Measurements from ENCODE around the gene TMEM270.

Gene TMEM270, protein sequence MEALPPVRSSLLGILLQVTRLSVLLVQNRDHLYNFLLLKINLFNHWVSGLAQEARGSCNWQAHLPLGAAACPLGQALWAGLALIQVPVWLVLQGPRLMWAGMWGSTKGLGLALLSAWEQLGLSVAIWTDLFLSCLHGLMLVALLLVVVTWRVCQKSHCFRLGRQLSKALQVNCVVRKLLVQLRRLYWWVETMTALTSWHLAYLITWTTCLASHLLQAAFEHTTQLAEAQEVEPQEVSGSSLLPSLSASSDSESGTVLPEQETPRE

DNA sequence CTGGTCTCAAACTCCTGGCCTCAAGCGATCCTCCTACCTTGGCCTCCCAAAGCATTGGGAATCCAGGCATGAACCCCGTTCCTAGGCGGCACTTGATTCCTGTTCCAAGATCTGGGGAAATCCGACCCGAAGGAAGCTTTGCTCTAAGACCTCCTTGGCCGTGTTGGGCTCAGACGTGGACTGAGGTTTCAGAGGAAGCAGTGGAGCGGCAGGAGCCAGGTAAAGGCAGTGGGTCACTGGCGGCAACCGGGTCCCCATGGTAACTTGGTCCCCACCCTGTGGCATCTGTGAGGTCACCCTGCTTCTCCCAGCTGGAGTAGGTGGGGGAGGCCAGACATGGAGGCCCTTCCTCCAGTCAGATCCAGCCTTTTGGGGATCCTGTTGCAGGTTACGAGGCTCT is at the start of gene TMEM270:
TSS of gene TMEM270 (plus strand) at position 301 of the 400 bp plus-strand sequence. CDS start at position 337, 36 bp downstream.
- DNase-seq, result no peak

DNA sequence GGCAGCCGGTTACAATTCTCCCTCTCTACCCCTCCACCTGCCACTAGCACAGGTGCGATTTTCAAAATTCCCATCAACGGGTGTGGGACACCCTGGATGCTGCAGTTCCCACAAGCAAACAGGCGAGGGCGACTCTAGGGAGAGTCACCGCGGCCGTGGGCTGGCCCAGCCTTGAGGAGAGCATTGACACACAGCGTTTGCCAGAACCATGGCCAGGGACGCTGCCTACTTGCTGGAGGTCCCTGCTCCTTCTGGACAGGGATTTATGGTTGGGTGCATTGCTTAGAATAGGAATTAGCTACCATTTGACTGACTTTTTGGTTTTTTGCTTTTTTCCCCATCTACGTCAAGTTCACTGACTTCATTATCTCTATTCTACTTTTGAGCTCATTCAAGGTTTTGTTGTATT is 49.2 kb upstream of the TMEM270 start:
- peak; percentile 83 for DNase-seq

DNA sequence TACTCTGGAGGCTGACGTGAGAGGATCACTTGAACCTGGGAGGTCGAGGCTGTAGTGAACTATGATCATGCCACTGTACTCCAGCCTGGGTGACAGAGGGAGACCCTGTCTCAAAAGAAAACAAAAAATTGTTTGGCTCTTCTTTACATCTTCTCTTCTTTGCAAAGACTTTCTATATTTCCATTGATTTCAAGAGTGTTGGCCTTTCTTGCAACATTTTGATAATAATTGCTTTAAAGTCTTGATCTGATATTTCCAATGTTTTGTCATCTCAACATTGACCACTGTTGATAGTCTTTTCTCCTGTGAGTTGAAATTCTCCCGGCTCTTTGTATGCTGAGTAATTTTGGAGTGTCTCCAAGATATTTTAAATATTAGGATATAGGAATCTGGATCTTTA is 48.0 kb upstream of the TMEM270 start:
- DNase-seq, result no peak

DNA sequence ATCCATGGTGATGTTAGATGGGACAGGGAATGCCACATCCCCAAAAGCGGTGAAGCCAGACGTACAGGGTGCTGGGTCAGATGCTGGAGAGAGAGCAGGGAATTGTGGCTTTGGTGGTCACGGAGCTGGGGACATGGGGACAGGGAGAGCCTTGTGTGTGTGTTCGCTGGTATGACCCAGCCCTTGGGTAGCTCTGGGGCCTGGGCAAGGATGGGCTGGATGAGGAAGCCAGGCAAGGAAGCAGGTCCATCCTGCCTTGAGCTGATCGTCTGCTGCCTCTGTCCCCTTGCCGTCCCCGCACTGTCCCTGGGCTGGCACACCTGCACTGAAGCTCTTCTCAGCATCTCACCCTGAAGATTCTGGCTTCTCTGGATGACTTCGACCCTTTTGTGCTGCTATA is 45.5 kb upstream of the TMEM270 start:
- no peak for DNase-seq

DNA sequence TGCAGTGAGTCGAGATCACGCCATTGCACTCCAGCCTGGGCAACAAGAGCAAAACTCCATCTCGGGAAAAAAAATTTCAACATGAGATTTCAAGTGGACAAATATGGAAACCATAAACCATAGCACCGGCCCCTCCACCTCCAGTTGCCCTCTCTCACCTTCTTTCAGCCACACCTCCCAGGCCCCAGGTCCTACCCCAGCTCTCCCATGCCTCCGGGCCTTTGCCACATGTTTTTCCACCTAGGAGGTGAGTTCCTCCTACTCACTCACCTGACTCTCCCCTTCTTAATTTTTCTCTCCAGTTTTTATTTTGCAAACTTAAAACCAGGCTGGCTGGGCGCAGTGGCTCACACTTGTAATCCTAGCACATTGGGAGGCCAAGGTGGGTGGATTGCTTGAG is 43.8 kb upstream of the TMEM270 start:
- no peak for DNase-seq

DNA sequence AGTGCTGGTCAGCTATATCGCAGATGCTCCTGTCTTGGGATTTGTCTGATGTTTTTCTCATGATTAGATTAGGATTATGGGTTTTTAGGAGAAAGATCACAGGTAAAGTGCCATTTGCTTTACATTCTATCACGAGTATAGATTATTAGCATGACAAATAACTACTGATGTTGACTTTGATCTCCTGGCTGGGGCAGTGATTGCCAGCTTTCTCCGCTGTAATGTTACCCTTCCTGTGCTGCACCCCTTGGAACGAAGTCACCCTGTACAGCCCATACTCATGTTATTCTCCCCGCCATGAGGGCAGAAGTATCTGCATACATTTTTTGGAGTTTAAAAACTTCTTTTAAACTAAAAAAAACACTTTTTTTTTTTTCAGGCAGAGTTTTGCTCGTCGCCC is 40.9 kb upstream of the TMEM270 start:
- DNase-seq, result no peak

DNA sequence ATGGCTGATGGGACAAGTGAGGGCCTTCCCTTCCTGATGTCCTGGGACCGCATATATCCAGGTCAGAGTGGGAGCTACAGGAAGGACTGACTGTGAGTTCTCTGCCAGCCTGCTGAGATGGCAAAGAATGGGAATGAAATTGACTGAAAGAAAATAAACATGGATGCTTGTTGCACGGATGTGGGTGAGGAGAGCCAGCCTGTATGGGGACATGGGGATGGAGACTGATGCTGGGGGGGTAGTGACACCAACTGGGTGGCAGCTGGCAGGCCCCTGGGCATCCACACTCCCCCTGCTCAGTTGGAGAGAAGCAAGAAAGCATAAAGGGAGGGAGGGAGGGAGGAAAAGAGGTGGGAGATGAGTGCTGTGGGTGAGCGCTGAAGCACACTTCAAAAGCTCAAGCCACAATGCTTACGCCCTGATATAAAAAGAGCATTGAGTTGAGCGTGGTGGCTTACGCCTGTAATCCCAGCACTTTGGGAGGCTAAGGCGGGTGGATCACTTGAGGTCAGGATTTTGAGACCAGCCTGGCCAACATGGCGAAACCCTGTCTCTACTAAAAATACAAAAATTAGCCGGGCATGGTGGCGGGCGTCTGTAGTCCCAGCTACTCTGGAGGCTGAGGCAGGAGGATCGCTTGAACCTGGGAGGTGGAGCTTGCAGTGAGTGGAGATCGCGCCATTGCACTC is 39.2 kb upstream of the TMEM270 start:
- DNase-seq, result peak; percentile 66

DNA sequence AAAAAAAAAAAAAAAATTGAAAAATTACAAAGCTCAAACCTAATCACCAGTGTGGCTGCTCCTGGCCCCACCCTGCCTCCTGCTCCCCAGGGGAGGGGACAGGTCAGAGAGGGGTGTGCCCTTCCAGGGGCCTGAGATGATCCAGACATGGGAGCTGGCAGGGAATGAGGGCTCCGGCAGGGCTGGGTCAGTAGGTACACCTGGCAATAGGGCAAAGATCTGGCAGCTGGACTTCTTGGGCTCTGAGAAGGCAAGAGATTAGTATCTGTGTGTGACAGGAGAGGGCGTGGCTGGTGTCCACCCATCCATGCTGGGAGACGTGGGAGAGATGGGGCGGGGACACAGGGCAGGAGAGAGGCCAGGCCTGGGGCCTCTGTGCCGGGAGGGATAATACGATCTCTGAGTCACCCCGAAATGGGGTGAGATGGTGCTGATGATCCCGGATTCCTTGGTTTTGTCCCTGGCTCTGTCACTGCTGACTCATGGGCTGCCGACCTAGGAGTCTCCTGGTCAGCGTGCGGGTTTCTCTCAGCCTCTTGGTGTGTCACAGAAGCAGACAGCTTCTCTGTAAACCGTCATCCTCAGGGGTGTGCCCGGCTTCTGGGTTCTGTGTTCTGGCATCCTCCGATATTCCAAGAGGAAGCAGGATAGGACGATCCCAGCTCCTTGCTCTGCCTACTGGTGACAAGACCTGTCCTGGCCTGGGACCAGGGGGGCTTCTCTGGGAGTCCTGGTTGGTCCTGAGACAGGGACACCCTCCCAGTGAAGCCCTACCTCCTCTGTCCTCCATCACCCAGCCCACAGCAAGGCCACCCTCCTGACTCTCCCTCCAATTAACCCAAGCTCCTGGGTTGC is 38.4 kb upstream of the TMEM270 start:
- peak; percentile 68 for DNase-seq

DNA sequence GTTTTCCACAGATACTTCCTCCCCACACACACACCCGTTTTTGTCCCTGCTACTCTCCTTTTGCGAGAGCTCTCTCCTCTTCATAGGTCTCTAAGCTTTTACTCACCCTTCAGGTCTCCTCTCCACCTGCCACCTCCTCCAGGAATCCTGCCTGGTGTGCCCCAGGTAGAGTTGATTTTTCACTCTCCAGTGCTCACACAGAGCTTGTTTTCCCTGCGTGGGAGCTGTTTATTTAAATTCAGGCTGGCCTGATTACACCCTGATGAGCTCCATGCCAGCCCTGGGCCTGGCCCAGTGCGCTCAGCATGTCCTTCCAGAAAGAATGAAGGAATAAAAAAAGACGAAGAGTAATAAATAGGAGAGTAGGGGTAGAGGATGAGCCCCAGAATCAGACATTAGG is 37.7 kb upstream of the TMEM270 start:
- DNase-seq, result no peak

DNA sequence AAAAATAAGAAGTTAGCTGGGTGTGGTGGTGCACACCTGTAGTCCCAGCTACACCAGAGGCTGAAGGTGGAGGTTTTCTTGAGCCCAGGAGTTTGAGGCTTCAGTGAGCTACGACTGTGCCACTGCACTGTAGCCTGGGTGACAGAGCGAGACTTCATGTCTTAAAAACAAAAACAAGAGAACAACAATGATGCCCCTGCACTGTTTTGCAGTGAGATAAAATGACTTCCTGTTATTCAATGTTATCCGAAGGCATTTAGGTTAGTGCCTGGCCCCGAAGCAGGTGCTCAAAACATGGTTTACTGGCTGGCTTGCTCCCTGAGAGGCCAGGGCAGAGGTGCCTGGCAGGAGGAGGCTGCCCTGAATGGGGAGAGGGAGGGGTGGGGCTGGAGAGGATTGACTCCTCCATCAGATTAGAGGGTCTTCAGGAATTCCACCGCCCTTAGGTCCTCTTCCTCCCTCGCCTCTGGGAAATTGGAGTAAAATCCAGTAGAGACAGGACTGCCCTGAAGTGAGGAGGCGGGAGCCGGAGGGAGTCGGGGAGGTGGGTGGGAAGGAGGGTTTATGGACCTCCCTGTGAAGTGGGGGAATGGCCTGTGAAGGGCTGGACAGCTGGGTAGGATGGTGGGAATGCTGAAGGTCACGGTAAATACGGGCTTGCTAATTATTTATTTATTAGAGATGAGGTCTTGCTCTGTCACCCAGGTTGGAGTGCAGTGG is 36.9 kb upstream of the TMEM270 start:
- no peak for DNase-seq

DNA sequence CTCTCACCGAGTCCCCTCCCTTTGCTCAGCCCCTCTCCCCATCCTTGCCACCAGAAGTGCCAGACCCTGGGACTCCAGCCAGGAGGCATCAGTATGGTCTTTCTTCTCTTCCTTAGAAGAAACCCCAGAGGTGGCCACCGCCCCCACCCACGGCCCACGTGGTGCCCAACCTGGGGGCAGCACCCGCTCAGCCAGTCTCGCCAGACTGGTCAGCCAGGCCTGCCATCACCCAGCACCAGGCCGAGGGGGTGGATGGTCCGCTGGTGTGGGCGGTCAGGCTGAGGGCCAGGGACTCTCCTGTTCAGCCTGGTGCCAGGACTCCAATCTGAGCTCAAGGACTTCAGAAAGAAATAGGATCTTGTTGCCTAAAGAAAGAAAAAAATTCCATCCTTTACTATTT is 36.0 kb upstream of the TMEM270 start:
- no peak for DNase-seq

DNA sequence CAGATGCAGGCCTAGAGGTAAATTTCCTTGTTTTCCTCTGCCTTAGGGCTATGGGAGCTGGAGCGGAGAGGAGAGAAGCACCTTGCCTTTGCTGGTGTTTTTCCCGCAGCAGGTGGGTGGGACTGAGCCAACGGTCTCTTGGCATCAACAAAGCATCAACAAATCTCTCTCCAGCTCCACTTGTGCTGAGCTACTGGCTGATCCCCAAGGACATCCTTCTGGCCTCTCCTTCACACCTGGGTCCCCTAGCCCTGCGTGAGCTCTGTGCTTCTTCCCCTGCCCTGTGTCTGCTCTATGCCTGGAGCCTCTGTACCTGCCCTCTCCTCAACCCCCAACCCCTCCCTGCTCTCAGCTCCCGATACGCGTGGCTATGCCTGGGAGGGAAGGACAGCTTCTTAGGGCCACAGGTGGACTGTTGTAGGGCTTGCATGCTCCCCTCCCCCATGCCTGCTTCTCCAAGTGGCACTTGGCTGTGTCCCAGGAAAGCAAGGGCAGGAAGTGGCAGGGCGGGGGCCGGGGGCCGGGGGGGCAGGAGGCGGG is 33.3 kb upstream of the TMEM270 start:
- peak; percentile 100 for DNase-seq

DNA sequence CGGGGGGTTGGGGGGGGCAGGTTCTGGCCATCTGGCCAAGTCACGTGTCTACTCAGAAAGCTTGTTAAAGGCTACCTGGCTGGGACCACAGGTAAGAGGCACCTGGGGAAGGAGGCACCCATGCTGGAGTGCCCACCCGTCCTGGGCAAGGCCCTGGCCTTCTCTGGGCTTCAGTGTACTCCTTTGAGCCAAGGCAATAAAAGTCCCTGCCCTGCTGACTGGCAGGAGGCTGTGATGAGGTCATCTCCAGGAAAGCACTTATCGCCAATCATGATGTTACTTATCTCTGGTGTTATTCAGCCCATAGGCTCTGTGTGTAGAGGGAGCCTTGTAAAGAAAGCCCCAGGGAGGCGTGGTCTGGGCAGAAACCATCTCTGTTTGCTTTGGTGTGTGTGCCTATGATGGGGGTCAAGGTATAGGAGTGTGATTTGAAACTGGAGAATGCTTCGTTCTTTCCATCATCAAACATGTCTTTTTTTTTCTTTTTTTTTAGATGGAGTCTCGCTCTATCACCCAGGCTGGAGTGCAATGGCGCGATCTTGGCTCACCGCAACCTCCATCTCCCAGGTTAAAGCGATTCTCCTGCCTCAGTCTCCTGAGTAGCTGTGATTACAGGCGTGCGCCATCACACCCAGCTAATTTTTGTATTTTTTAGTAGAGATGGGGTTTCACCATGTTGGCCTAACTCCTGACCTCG is 32.7 kb upstream of the TMEM270 start:
- DNase-seq, result peak; percentile 99

DNA sequence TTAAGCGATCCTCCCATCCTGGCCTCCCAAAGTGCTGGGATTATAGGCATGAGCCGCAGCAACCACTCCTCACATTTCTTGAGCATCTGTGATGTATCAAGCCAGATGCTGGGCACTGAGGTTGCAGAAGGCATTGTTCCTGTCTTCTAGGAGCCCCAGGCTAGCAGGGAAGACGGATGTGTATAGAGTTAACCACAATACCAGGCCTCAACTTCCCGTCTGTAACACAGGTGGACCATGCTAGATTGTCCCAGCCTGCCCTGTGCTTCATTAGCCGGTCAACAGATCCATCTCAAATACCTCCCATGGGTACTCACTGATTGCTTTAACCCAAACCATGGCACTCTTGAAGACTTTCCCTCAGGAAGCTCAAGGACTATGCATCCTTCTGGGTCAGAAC is 32.0 kb upstream of the TMEM270 start:
- peak; percentile 60 for DNase-seq

DNA sequence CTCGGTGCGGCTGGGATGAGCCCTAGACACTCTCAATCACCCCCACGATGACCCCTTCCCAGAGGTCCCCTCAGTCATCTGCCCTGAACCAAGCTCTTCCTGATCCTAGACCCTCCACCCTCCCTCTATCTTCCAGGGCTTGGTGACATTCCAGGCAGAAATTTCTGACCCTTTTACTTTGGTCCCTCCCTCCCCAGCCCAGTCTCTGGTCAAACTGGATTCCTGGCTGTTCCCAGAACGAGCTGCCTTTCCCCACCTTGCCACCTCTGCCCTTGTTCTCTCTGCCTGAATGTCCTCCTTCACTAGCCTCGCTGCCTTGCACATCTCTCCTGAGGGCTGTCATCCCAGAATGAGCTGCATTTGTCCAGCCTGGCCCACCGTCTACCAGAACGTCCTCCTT is 31.5 kb upstream of the TMEM270 start:
- DNase-seq, result no peak

DNA sequence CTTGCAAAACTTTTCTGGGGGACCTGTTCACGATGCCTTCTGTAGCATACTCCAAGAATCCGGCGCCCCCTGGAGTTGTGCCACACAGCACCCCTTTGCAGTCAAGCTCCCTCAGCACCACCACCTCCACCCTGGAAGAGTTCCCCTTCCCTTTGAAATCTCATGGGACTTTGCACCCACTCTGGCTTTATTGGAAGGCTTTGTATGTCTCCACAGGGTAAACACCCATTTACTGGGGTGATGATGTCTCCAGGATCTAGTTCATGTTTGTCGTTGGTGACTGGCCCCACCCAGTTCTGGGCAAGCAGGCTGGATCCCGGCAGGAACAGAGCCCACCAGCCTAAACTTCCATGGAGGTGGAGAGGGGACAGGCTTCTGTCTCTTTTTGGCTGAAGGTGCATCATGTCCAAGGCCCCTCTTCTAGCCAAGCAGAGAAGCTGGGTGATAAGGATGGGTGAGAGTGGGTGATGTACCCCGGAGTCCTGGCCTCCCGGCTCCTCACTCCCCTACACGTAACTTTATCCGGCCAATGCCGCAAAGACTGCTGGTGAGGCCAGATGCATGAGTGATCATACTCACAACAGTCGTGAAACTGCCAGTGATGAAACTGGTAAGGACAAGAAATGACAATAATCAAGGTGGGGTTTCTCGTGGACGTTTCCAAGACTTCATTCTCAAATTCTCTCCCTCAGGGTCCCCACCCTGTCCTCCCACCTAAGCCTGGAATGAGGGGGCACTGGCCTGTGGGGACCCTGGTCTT is 30.9 kb upstream of the TMEM270 start:
- peak; percentile 65 for DNase-seq

DNA sequence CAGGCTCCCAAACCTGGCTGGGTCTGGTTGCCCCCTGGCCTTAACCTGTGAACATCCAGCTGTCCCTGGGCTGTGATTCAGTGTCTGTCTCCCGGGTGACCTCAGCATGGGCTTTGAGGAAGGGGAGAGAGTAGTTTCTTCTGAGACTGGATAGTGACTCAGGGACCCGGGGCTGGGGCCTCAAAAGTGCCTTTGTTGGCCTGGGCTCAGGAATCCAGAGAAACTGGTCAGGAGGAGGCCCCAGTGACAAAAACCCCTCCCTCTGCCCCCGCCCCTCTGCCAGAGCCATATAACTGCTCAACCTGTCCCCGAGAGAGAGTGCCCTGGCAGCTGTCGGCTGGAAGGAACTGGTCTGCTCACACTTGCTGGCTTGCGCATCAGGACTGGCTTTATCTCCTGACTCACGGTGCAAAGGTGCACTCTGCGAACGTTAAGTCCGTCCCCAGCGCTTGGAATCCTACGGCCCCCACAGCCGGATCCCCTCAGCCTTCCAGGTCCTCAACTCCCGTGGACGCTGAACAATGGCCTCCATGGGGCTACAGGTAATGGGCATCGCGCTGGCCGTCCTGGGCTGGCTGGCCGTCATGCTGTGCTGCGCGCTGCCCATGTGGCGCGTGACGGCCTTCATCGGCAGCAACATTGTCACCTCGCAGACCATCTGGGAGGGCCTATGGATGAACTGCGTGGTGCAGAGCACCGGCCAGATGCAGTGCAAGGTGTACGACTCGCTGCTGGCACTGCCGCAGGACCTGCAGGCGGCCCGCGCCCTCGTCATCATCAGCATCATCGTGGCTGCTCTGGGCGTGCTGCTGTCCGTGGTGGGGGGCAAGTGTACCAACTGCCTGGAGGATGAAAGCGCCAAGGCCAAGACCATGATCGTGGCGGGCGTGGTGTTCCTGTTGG is 30.0 kb upstream of the TMEM270 start, which contains the start of gene CLDN4:
TSS of gene CLDN4 (plus strand) at position 316 of the 903 bp plus-strand sequence. CDS start at position 522, 206 bp downstream.
- peak; percentile 72 for DNase-seq

DNA sequence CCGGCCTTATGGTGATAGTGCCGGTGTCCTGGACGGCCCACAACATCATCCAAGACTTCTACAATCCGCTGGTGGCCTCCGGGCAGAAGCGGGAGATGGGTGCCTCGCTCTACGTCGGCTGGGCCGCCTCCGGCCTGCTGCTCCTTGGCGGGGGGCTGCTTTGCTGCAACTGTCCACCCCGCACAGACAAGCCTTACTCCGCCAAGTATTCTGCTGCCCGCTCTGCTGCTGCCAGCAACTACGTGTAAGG is 29.4 kb upstream of the TMEM270 start:
- no peak for DNase-seq

DNA sequence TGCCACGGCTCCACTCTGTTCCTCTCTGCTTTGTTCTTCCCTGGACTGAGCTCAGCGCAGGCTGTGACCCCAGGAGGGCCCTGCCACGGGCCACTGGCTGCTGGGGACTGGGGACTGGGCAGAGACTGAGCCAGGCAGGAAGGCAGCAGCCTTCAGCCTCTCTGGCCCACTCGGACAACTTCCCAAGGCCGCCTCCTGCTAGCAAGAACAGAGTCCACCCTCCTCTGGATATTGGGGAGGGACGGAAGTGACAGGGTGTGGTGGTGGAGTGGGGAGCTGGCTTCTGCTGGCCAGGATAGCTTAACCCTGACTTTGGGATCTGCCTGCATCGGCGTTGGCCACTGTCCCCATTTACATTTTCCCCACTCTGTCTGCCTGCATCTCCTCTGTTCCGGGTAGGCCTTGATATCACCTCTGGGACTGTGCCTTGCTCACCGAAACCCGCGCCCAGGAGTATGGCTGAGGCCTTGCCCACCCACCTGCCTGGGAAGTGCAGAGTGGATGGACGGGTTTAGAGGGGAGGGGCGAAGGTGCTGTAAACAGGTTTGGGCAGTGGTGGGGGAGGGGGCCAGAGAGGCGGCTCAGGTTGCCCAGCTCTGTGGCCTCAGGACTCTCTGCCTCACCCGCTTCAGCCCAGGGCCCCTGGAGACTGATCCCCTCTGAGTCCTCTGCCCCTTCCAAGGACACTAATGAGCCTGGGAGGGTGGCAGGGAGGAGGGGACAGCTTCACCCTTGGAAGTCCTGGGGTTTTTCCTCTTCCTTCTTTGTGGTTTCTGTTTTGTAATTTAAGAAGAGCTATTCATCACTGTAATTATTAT is 28.9 kb upstream of the TMEM270 start:
- peak; percentile 82 for DNase-seq

DNA sequence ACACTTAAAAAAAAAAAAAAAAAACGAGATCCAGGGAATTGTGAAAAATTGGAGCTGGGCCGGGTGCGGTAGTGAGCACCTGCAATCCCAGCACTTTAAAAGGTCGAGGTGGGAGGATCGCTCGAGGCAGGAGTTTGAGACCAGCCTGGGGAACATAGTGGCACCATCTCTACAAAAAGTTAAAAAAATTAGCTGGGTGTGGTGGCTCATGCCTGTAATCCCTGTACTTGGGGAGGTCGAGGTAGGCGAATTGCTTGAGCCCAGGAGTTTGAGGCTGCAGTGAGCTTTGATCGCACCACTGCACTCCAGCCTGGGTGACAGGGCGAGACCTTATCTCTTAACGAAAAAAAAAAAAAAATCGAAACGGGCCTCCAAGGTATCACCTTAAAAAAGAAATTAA is 28.2 kb upstream of the TMEM270 start:
- no peak for DNase-seq
